ENCODE data around the gene SMAD3.

Gene SMAD3

DNA sequence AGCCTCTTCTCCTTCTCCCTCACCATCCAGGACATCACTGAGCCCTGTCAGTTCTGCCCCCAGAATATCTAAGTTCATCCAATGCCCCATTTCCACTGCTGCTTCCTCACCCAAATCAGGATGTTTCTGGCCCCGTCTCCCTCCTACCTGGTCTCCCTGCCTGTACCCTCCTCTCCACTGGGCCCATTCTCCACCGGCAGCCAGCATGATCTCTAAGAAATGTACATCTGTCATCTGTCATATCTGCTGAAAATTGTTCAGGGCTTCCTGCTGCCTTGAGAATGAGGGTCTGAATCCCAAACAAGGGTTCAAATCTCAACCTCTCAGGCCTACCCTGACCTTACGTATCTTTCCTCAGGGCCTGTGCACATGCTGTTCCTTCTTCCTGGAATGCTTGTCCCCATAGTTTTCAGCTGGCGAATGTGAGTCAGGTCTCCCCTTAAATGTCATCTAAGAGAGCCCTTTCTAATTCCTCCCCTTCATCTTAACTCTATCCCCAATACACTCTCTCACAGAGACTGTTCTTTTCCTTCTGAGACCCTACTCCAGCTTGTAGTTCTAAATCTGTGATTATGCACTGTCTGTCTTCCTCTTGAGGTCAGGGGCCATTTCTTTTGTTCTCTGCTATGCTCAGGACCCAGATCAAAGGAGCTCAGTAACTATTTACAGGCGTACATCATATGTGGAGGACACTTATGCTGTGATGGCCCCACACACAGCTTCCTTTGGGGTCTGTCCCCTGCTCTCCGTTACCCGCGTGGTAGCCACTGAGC, 40.8 kb downstream of the SMAD3 start:
- DNase-seq (ENCODE audit: low read depth): no peak
- in situ Hi-C loops (cut with HindIII; ENCODE audit: low sequenced_read_pairs): loop anchor here (5.0 kb wide), 1 partner anchor 41 kb away; no protein-coding TSS in a partner anchor
- no peak overlapping the region for H3K4me3 ChIP-seq (ENCODE audit: low read depth, low read length)
- TF ChIP-seq, protein P1, sequence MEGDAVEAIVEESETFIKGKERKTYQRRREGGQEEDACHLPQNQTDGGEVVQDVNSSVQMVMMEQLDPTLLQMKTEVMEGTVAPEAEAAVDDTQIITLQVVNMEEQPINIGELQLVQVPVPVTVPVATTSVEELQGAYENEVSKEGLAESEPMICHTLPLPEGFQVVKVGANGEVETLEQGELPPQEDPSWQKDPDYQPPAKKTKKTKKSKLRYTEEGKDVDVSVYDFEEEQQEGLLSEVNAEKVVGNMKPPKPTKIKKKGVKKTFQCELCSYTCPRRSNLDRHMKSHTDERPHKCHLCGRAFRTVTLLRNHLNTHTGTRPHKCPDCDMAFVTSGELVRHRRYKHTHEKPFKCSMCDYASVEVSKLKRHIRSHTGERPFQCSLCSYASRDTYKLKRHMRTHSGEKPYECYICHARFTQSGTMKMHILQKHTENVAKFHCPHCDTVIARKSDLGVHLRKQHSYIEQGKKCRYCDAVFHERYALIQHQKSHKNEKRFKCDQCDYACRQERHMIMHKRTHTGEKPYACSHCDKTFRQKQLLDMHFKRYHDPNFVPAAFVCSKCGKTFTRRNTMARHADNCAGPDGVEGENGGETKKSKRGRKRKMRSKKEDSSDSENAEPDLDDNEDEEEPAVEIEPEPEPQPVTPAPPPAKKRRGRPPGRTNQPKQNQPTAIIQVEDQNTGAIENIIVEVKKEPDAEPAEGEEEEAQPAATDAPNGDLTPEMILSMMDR (IDR thresholded peaks at IDR 0.05; ENCODE audit: low read depth, low read length, missing control alignments): no peak

DNA sequence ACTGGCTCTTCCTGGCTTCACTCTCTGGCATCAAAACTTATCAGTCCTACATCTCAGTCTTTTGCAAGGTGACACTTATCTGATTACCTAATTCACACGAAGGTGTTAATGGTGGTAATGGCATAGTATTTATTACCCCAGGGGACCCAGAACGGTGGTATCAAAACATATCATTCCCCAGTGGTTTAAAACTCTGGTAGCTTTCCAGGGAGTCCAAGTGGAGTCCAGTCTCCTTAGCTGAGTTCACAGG, 41.3 kb downstream of the SMAD3 start:
- in situ Hi-C loops (cut with HindIII; ENCODE audit: low sequenced_read_pairs): loop anchor here (5.0 kb wide), 1 partner anchor 41 kb away; no protein-coding TSS in a partner anchor
- TF ChIP-seq, protein P1 (IDR thresholded peaks at IDR 0.05; ENCODE audit: low read depth, low read length, missing control alignments): no peak
- DNase-seq (ENCODE audit: low read depth): no peak
- no peak overlapping the region for H3K4me3 ChIP-seq (ENCODE audit: low read depth, low read length)

DNA sequence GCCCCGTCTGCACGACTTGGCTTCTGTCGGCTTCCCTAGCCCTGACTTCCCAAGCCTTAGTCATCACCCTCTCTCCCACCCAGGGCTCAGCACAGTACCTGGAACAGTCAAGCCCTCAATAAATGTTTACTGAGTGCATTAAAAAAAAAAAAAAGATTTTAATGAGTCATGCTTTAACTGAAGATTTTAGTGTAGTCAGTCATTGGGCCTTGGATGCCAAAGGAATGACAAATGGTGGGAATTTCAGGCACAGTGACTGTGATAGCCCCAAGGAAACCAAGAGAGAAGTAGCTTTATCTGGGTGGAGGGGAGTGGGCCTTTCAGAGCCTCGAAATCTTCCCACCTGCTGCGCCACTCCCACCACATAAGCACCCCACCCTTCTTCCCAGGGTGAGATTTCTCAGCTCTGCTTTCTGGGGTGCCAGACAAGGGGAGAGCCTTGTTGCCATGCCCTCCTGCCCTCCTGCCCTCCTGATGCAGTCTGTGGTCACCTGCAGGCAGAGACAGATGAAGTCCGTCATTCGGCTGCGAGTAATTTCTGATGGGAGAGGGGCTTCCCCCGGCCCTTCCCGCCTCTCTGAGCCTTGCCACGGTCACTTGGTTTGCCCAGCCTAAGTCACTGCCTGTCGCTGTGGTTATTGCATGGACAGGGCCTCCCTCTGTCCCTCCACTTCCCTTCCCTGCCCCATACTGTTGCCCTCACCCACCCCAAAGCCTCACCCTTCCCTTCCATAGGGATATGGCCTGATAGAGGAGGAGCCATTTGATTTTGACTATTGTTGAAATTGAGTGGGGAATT, 41.8 kb downstream of the SMAD3 start:
- no peak overlapping the region for H3K4me3 ChIP-seq (ENCODE audit: low read depth, low read length)
- peak; percentile 98 for DNase-seq (ENCODE audit: low read depth)
- TF ChIP-seq, protein P1 (IDR thresholded peaks at IDR 0.05; ENCODE audit: low read depth, low read length, missing control alignments): no peak
- in situ Hi-C loops (cut with HindIII; ENCODE audit: low sequenced_read_pairs): loop anchor here (5.0 kb wide), 1 partner anchor 40 kb away; no protein-coding TSS in a partner anchor

DNA sequence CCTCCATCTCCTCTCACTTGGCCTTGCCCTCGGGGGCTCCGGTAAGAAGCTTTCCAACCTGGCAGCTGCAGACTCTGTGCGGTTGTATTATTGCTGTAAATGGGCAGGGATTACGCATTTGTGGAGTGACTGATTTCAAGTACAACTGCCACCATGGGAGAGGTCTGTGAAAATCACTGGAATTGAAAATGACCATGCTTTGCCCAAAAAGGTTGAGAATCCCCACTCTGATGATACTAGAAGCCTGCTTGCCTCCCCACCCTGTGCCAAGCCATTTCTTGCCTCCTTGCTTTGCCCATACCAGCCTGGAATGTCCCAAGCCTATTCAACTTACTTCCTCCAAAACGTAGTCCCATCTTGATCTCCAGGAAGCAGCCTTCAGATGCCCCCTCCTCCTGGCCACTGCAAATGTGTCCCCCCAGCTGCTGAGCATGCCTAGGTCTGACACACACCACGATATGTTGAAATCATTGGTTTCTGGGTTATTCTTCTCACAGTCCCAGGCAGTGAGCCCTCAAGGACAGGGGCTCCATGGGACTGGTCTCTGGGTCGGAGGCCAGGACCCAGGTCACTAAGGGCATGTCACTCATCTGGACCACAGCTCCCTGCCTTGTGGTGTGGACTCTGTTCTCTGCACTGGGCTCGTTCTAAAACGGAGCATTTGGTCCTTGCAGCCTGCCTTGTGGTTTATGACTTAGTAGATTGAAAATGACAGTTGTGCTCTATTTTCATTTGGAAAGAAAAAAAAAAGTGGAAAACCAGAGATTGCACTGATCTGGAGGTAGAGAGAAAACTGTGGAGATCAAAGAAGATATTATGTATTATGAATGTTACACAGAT, 42.9 kb downstream of the SMAD3 start:
- in situ Hi-C loops (cut with HindIII; ENCODE audit: low sequenced_read_pairs): loop anchor here (5.0 kb wide), 1 partner anchor 39 kb away; no protein-coding TSS in a partner anchor
- no peak for DNase-seq (ENCODE audit: low read depth)
- TF ChIP-seq, protein P1 (IDR thresholded peaks at IDR 0.05; ENCODE audit: low read depth, low read length, missing control alignments): no peak
- H3K4me3 ChIP-seq (ENCODE audit: low read depth, low read length): no peak overlapping the region

DNA sequence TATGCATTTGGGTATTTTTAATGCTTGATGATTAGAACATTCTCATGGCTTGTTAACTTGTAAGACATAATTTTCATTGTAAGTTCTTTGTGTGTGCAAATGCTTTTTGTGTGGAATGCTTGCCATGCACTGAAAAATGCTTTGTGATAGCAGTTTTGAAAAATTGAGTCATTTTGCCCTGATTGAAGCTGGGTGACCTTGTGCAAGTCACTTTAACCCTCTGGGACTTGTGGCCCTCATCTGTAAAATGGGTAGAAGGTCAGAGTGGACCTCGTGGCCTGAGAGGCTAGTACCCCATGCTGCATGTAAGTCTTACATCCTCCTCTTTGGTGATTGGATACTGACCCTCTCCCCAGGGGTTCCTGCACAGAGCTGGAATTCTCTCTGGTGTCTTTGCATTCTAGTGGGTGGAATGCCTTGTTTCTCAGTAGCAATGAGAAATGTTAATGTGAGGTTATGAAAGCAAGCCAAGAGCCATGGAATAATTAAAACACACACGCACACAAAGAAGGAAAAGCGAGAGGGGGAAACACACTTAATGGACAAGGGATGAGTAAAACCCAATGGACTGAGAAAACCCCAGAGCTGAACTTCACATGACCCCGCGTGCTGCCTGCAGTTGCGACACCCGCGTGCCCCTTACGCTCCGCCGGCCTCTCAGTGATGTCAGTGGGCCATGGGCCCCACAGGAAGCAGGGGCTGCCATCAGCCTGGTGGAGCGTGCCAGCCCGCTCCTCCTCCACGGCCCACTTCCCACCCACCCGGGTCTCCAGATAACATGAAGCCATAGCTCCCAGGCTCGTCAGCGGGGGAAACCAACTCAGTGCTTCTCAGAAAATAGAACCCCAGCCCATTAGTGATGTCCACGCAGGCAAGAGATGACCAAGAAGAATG, 44.0 kb downstream of the SMAD3 start:
- in situ Hi-C loops (cut with HindIII; ENCODE audit: low sequenced_read_pairs): loop anchor here (5.0 kb wide), 1 partner anchor 38 kb away; no protein-coding TSS in a partner anchor
- peak; percentile 100 for DNase-seq (ENCODE audit: low read depth)
- H3K4me3 ChIP-seq (ENCODE audit: low read depth, low read length): no peak overlapping the region
- TF ChIP-seq, protein P1 (IDR thresholded peaks at IDR 0.05; ENCODE audit: low read depth, low read length, missing control alignments): no peak
